Mucosa of stomach (tissue), 1 donor: ENCODE results near the gene UBN2.

Source experiments
- H3K27me3 ChIP-seq: one replicate; pipeline ENCODE4 v1.7.0; 2013; ENCODE audit warnings: mild to moderate bottlenecking, low read length; ENCODE audit not compliant: control insufficient read depth, insufficient read depth
- H3K36me3 ChIP-seq: one replicate; pipeline ENCODE4 v1.7.0; 2013; ENCODE audit warnings: low read length; ENCODE audit not compliant: control insufficient read depth, insufficient read depth
- H3K4me1 ChIP-seq: one replicate; pipeline ENCODE4 v1.7.0; 2013; ENCODE audit warnings: mild to moderate bottlenecking, low read length; ENCODE audit not compliant: control insufficient read depth, insufficient read depth
- H3K4me3 ChIP-seq: one replicate; pipeline ENCODE4 v1.7.0; 2013; ENCODE audit warnings: low read length
- H3K9ac ChIP-seq: one replicate; pipeline ENCODE4 v1.7.0; 2013; ENCODE audit warnings: mild to moderate bottlenecking, low read length, moderate library complexity
- H3K9me3 ChIP-seq: one replicate; pipeline ENCODE4 v1.7.0; 2013; ENCODE audit warnings: mild to moderate bottlenecking, low read length, moderate library complexity; ENCODE audit not compliant: control insufficient read depth
- donor health status: Pancreatic carcinoma.

Gene UBN2

DNA sequence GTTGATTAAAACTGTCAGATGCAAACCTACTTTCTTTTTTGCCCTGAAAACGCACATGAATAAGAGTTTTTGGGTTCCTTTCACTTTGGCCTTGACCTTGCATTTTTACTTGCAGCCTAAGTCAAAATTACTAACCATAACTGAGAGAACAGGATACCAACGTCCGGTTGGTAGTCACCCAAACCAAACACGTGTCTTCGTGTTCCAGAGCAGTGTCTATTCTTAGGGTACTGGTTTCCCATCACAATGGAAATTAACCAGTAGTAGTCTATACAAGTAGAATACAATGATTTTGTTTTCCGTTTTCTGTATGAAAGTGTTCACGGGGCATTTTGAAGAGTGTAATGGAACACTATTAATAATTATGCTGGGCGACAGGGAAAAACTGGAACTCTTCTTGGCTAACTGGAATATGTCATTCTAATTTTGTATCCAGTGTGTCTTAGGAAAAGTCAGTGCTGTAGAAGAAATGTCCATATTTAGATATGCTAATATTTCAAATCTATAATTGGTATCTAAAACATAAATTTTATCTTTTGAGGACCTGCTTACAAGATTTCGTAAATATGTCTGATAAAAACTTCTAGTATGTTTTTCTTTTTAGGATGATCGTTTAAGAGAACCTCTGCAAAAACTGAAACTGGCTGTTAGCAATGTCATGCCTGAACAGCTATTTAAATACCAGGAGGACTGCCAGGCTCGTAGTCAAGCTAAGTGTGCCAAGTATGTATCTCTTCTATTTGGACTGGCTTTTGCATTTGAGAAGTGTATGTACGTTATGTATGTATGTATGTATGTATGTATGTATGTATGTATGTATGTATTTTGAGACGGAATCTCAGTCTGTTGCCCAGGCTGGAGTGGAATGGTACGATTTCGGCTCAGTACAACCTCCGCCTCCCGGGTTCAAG is 40.9 kb downstream of the UBN2 start:
- no peak overlapping the region for H3K4me3 ChIP-seq
- no peaks in the 10 kb centered on the region for H3K4me1 ChIP-seq
- no peaks in the 10 kb centered on the region for H3K9me3 ChIP-seq
- no peaks in the 10 kb centered on the region for H3K36me3 ChIP-seq
- no peak overlapping the region for H3K9ac ChIP-seq
- H3K27me3 ChIP-seq: no peaks in the 10 kb centered on the region

GRCh38 chr7:139284252-139284896 is 53.3 kb downstream of the UBN2 start:
- H3K27me3 ChIP-seq: no peaks in the 10 kb centered on the region
- H3K9me3 ChIP-seq: no peaks in the 10 kb centered on the region
- H3K4me3 ChIP-seq: no peak overlapping the region
- no peak overlapping the region for H3K9ac ChIP-seq
- no peaks in the 10 kb centered on the region for H3K4me1 ChIP-seq
- peaks cover 6% of the 10 kb centered on the region for H3K36me3 ChIP-seq

GRCh38 chr7:139286144-139286543 is 55.1 kb downstream of the UBN2 start:
- Histone ChIP-seq H3K27me3 (no peaks in the 10 kb centered on the region), H3K4me3 (no peak overlapping the region), H3K9ac (no peak overlapping the region), H3K4me1 (no peaks in the 10 kb centered on the region), H3K9me3 (no peaks in the 10 kb centered on the region), H3K36me3 (peaks cover 6% of the 10 kb centered on the region)

GRCh38 chr7:139292821-139293220 is 61.8 kb downstream of the UBN2 start:
- Histone ChIP-seq H3K9ac (no peak overlapping the region), H3K36me3 (no peaks in the 10 kb centered on the region), H3K9me3 (no peaks in the 10 kb centered on the region), H3K4me3 (no peak overlapping the region), H3K4me1 (peaks cover 8% of the 10 kb centered on the region), H3K27me3 (no peaks in the 10 kb centered on the region)

GRCh38 chr7:139293534-139293933 is 62.5 kb downstream of the UBN2 start:
- no peak overlapping the region for H3K9ac ChIP-seq
- H3K4me3 ChIP-seq: no peak overlapping the region
- H3K9me3 ChIP-seq: no peaks in the 10 kb centered on the region
- peaks cover 8% of the 10 kb centered on the region for H3K4me1 ChIP-seq
- no peaks in the 10 kb centered on the region for H3K27me3 ChIP-seq
- no peaks in the 10 kb centered on the region for H3K36me3 ChIP-seq

DNA sequence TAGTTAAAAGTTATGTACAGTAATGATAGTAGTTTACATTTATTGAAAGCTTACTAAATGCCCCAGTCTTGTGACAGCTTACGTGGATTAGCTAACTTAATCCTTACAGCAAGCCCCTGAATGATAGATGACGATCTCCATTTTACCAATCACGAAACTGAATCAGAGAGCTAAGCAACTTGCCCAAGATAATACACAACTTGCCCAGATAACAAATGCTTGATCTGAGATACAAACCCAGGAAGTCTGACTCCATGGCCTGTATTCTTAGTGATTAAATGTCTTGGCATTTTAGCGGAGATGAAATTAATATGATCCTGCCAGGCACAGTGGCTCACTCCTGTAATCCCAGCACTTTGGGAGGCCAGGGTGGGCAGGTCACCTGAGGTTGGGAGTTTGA is 63.2 kb downstream of the UBN2 start:
- Histone ChIP-seq H3K9me3 (no peaks in the 10 kb centered on the region), H3K4me3 (no peak overlapping the region), H3K4me1 (peaks cover 8% of the 10 kb centered on the region), H3K27me3 (no peaks in the 10 kb centered on the region), H3K36me3 (no peaks in the 10 kb centered on the region), H3K9ac (no peak overlapping the region)

DNA sequence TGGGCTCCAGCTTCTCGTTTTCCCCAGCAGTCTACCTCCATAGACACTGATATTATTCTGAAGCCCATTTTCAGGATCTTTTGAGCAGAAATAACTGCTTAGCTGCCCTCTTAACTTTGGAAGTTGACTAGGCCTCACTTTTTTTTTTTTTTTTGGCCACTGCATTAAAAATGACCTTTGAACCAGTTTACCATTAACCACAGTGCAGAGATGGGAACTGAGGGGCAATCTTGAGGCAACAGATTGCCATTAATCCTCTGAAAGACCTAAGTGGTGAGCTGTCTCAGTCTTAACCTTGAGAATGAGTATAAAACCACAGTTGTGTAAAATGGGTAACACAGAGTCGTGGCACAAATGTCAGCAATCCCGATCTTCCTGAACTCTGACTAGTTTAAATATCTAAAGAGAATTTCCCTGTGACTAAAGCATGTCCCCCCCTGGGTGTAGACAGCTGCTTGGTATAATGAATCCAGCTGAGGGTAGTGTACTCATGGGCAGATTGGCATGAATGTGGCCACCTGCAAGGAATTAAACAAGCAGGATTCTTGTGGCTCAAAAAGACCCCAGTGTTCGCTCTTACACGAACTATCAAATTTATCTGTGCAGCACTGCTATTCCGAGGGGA is 64.0 kb downstream of the UBN2 start:
- Histone ChIP-seq H3K9ac (no peak overlapping the region), H3K36me3 (no peaks in the 10 kb centered on the region)

DNA sequence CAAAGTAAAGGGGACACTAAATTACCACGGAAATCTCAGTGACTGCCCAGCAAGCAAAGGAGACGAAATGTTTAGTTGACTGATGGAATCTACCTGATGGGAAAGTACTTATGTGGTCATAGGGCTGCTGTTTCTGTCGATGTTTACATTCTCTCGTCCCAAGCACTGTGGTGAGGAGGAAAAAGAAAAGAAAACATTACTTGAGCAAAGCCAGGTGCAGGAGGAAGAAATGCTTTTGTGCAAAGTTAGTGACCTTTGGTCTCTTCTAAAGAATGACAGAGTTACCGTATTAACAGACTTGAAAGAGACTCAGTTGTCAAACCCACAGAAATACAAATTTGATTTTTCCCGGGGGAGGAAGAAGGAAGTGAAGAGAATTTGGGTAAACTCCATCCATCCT is 66.8 kb downstream of the UBN2 start:
- Histone ChIP-seq H3K27me3 (no peaks in the 10 kb centered on the region), H3K4me3 (no peak overlapping the region), H3K36me3 (no peaks in the 10 kb centered on the region), H3K9ac (no peak overlapping the region), H3K9me3 (no peaks in the 10 kb centered on the region), H3K4me1 (peaks cover 8% of the 10 kb centered on the region)

More for the DNA sequence above, 64.0 kb downstream of the UBN2 start:
- Histone ChIP-seq H3K4me3 (no peak overlapping the region), H3K27me3 (no peaks in the 10 kb centered on the region), H3K9me3 (no peaks in the 10 kb centered on the region), H3K4me1 (peaks cover 8% of the 10 kb centered on the region)

GRCh38 chr7:139299296-139299695 is 68.3 kb downstream of the UBN2 start:
- peaks cover under 1% of the 10 kb centered on the region for H3K4me1 ChIP-seq
- no peaks in the 10 kb centered on the region for H3K27me3 ChIP-seq
- H3K9ac ChIP-seq: no peak overlapping the region
- H3K4me3 ChIP-seq: no peak overlapping the region
- no peaks in the 10 kb centered on the region for H3K9me3 ChIP-seq
- H3K36me3 ChIP-seq: no peaks in the 10 kb centered on the region

- Histone ChIP-seq H3K9ac (no peak overlapping the region), H3K4me3 (no peak overlapping the region), H3K27me3 (no peaks in the 10 kb centered on the region), H3K36me3 (no peaks in the 10 kb centered on the region), H3K4me1 (no peaks in the 10 kb centered on the region), H3K9me3 (no peaks in the 10 kb centered on the region)
Measured at GRCh38 chr7:139300390-139300789, 69.4 kb downstream of the UBN2 start.

DNA sequence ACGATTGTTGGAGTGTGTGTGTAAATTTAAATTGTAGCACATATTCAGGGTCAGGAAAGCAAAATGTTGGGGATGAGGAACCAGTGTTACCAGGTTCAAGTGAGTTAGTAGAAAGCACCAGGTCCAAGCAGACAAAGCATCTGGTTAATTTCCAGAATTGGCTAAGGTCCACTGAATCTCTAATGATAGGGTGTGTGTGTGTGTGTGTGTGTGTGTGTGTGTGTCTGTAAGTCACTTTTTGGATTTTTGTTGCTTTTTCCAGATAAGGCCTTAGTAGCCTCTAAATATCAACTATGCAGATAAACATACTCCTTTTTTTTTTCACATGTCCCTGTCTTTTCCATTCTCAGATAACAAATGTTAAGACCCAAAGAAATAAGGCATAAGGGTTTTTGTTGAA is 73.5 kb downstream of the UBN2 start:
- Histone ChIP-seq H3K9me3 (no peaks in the 10 kb centered on the region), H3K4me3 (no peak overlapping the region), H3K4me1 (peaks cover 8% of the 10 kb centered on the region), H3K27me3 (no peaks in the 10 kb centered on the region), H3K9ac (no peak overlapping the region), H3K36me3 (no peaks in the 10 kb centered on the region)

DNA sequence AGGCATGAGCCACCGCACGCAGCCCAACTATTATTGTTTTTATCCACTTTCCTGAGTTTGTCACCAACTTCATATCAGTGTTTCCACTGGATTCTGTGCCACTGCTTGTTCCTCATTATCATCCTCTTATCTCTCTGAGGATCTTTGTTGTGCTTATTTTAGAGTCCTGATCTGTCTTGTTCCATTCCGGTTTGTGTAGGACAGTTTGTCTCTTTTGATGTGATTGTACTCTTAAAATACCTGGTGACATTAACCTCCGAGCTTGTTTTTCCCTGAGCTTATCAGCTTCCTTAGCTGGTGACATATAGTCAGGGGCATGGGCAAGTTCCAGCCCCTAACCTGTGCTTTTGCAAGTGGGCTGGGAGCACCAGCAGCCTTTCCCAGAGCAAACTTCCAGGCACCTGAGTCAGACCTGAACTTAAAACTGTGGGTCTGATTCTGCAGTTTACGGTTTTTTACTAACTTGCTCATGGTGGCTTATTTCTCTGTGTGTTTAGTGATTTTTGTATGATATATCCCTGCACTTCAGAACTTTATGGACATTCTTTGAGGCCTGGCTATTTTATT is 87.0 kb downstream of the UBN2 start:
- H3K9me3 ChIP-seq: no peaks in the 10 kb centered on the region
- no peaks in the 10 kb centered on the region for H3K4me1 ChIP-seq
- no peaks in the 10 kb centered on the region for H3K27me3 ChIP-seq
- H3K4me3 ChIP-seq: no peak overlapping the region
- no peak overlapping the region for H3K9ac ChIP-seq
- H3K36me3 ChIP-seq: no peaks in the 10 kb centered on the region
